SK-N-SH treated with all-trans-retinoic acid at 6 μM for 48 hours (cell line): ENCODE results near the gene ARHGAP26.

Experiments used
- ATAC-seq: fragments of 200-7000 bp; cut with Tn5 transposase; 3 replicates; pipeline ENCODE4 v1.9.1; 2020; ENCODE audit warnings: mild to moderate bottlenecking, moderate library complexity
- ARNTL ChIP-seq: fragments of 450-650 bp; formaldehyde crosslinking; IDR thresholded peaks from 2 replicates; pipeline ENCODE4 v1.5.0; 2020; ENCODE audit warnings: low read depth, mild to moderate bottlenecking, moderate library complexity, borderline replicate concordance
- BACH2 ChIP-seq: fragments of 250-450 bp; sonication (Bioruptor Pico); IDR thresholded peaks from 2 replicates; pipeline ENCODE4 v1.9.0; 2021; ENCODE audit warnings: mild to moderate bottlenecking, borderline replicate concordance
- CREB5 ChIP-seq: fragments of 250-450 bp; sonication (Bioruptor Pico); IDR thresholded peaks from 2 replicates; pipeline ENCODE4 v1.5.1; 2020; ENCODE audit warnings: low read depth, mild to moderate bottlenecking, moderate library complexity
- CSDC2 ChIP-seq: fragments of 250-450 bp; sonication (Bioruptor Pico); IDR thresholded peaks from 2 replicates; pipeline ENCODE4 v1.5.0; 2020; ENCODE audit warnings: mild to moderate bottlenecking, moderate library complexity
- GLIS3 ChIP-seq: fragments of 250-450 bp; sonication (Bioruptor Pico); IDR thresholded peaks from 2 replicates; pipeline ENCODE4 v1.5.0; 2020; ENCODE audit warnings: mild to moderate bottlenecking, moderate library complexity
- ISL1 ChIP-seq: fragments of 250-450 bp; sonication (Bioruptor Pico); IDR thresholded peaks from 2 replicates; pipeline ENCODE4 v2.1.2; 2022; ENCODE audit warnings: mild to moderate bottlenecking, moderate library complexity
- OSR1 ChIP-seq: fragments of 250-450 bp; sonication (Bioruptor Pico); IDR thresholded peaks from 2 replicates; pipeline ENCODE4 v1.8.0; 2022; ENCODE audit warnings: moderate library complexity, mild to moderate bottlenecking, inconsistent platforms
- PATZ1 ChIP-seq: fragments of 250-450 bp; sonication (Bioruptor Pico); IDR thresholded peaks from 2 replicates; pipeline ENCODE4 v1.8.0; 2020; ENCODE audit warnings: mild to moderate bottlenecking, moderate library complexity, borderline replicate concordance
- RARB ChIP-seq: fragments of 250-450 bp; sonication (Bioruptor Pico); IDR thresholded peaks from 2 replicates; pipeline ENCODE4 v1.8.0; 2021; ENCODE audit warnings: mild to moderate bottlenecking, moderate library complexity
- SNAI2 ChIP-seq: fragments of 250-450 bp; sonication (Bioruptor Pico); IDR thresholded peaks from 2 replicates; pipeline ENCODE4 v1.5.0; 2020; ENCODE audit warnings: mild to moderate bottlenecking, moderate library complexity
- TCF4 ChIP-seq: fragments of 250-450 bp; sonication (Bioruptor Pico); IDR thresholded peaks from 2 replicates; pipeline ENCODE4 v1.8.0; 2021; ENCODE audit warnings: mild to moderate bottlenecking, moderate library complexity, borderline replicate concordance
- TOX ChIP-seq: fragments of 250-450 bp; sonication (Bioruptor Pico); IDR thresholded peaks from 2 replicates; pipeline ENCODE4 v1.8.0; 2021; ENCODE audit warnings: mild to moderate bottlenecking, moderate library complexity, borderline replicate concordance
- ZFP3 ChIP-seq: fragments of 250-450 bp; sonication (Bioruptor Pico); IDR thresholded peaks from 2 replicates; pipeline ENCODE4 v1.5.0; 2020; ENCODE audit warnings: mild to moderate bottlenecking, moderate library complexity
- ZNF565 ChIP-seq: fragments of 450-650 bp; formaldehyde crosslinking; conservative IDR thresholded peaks from 2 replicates; pipeline ENCODE4 v1.5.0; 2020; ENCODE audit warnings: low read depth, mild to moderate bottlenecking, moderate library complexity
- ZNF70 ChIP-seq: fragments of 450-650 bp; formaldehyde crosslinking; IDR thresholded peaks from 2 replicates; pipeline ENCODE4 v1.5.0; 2020; ENCODE audit warnings: mild to moderate bottlenecking, moderate library complexity
- TF ChIP-seq, protein P1 (sequence below): fragments of 250-450 bp; sonication (Bioruptor Pico); IDR thresholded peaks from 2 replicates; pipeline ENCODE4 v1.8.0; 2021; ENCODE audit warnings: low read depth, mild to moderate bottlenecking, moderate library complexity, borderline replicate concordance

ARHGAP26 gene

DNA sequence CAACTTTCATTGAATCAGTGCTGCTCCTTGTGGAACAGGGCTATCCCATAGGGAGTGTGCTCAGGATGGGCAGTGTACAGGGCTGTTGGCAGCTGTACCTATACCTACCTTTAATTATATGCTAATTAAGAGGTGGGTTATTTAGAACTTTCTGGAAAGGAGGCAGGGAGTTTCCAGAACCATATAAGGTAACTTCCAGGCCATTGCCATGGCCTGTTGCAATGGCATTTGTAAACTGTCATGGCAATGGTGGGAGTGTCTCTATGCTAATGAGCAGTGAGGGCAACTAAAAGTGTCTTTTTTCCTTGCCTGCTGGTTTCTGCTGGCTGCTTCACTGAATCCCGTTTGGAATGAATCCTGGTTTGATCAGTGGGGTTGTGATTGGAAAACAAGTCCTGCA, 2.3 kb upstream of the ARHGAP26 start (continued):
- TF ChIP-seq PATZ1 (CRISPR knock-in tag), result no peak
- TF ChIP-seq ARNTL (CRISPR knock-in tag), result no peak
- no peak for TF ChIP-seq CREB5 (CRISPR knock-in tag)
- TF ChIP-seq ZNF70 (CRISPR knock-in tag), result no peak

DNA sequence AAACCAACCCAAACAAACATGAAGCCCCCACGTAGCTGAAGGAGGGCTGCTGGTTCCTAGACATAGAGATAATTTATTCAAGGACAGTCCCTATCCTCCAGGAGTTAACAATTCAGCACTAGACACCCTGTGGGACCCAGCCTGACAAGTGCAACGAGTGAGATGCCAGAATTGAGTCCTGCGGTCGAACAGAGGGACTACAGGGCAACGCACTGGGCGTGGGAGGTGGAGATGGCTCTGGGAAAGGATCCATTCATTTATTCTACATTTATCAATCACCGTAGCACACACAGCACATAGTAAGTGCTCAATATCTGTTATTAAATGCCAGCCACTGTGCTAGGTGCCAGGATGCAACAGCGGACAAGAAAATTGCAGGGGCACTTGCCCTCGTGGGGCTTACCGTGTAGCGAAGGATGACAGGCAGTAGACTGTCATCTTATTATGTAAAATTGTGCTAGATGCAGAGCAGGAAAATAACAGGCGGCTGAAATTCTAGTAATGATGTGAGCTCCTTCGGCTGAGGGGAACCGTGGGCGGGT, 855 bp upstream of the ARHGAP26 start:
- no peak for ATAC-seq
- TF ChIP-seq ISL1 (no peak), ZFP3 (CRISPR knock-in tag) (no peak), TOX (no peak), ARNTL (CRISPR knock-in tag) (no peak), SNAI2 (no peak), ZNF565 (CRISPR knock-in tag) (no peak)

DNA sequence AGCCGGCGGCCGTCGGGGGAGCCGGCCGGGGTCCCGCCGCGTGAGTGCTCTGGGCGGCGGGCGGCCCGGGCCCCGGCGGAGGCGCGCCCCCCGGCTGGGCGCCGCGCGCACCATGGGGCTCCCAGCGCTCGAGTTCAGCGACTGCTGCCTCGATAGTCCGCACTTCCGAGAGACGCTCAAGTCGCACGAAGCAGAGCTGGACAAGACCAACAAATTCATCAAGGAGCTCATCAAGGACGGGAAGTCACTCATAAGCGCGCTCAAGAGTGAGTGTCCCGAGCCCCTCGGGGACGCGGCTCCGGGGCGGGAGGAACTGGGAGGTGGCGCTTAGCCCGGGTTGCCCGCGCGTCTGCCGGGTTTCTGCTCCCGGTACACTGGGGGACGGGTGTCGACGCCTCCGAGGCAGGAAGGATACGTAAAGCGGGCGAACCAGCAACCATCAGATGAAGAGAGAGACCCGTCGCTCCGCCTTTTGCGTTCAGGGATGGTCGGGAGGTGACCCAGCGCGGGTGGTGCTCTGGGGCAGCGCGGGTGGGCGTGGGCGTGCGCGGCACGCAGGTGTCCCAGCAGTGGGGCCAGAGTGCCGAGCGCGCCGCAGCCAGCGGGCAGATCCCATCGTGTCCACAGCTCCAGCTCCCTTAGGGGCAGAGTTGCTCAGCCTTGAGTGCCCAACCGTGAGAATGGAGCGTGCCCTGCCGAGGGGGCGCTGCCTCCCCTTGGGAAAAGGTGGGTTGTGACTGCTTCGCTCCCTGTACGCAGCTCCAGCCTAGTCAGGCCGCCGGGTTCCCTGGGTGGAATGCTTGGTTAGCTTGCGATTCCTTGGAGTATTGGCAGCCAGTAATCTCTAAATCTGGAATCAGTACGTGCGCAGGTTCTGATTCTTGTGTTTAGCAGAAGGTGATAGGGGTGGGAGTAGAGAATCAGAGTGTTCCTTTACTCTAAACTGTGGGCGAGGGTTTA, 753 bp downstream of the ARHGAP26 start:
- TF ChIP-seq RARB (CRISPR knock-in tag) (no peak), ZNF70 (CRISPR knock-in tag) (no peak), CSDC2 (no peak), PATZ1 (CRISPR knock-in tag) (no peak)
- peak; percentile 35 for ATAC-seq

- TF ChIP-seq ZNF70 (CRISPR knock-in tag) (no peak), RARB (CRISPR knock-in tag) (no peak), TOX (no peak), OSR1 (CRISPR knock-in tag) (no peak), GLIS3 (CRISPR knock-in tag) (no peak), CREB5 (CRISPR knock-in tag) (no peak), CSDC2 (no peak), TCF4 (CRISPR knock-in tag) (no peak), ZFP3 (CRISPR knock-in tag) (no peak), ISL1 (no peak), BACH2 (CRISPR knock-in tag) (no peak), ARNTL (CRISPR knock-in tag) (no peak)
- TF ChIP-seq, protein P1, sequence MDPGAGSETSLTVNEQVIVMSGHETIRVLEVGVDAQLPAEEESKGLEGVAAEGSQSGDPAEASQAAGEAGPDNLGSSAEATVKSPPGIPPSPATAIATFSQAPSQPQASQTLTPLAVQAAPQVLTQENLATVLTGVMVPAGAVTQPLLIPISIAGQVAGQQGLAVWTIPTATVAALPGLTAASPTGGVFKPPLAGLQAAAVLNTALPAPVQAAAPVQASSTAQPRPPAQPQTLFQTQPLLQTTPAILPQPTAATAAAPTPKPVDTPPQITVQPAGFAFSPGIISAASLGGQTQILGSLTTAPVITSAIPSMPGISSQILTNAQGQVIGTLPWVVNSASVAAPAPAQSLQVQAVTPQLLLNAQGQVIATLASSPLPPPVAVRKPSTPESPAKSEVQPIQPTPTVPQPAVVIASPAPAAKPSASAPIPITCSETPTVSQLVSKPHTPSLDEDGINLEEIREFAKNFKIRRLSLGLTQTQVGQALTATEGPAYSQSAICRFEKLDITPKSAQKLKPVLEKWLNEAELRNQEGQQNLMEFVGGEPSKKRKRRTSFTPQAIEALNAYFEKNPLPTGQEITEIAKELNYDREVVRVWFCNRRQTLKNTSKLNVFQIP (CRISPR knock-in tag), result no peak
- TF ChIP-seq, all 23 proteins: peak for 0
- no peak for ATAC-seq
Measured at GRCh38 chr5:142771666-142772065, 1.5 kb downstream of the ARHGAP26 start.
